PFSK-1 (cell line): ENCODE results near the gene DOCK10.

ENCODE experiments used
- POLR2AphosphoS5 ChIP-seq: IDR thresholded peaks from 2 replicates; pipeline ENCODE4 v1.6.1; 2012; ENCODE audit warnings: low read depth, mild to moderate bottlenecking, control low read depth, low read length, moderate library complexity
- SIN3A ChIP-seq: IDR thresholded peaks from 2 replicates; pipeline ENCODE4 v1.6.1; 2012; ENCODE audit warnings: mild to moderate bottlenecking, low read length, moderate library complexity, borderline replicate concordance; ENCODE audit not compliant: insufficient read depth
- TF ChIP-seq, protein P1 (sequence below), 2 experiments: IDR thresholded peaks; 2 replicates each; pipeline versions ENCODE4 v1.6.1 to v1.8.0; 2011 to 2012; ENCODE audit warnings: low read depth in 2 of 2, low read length in 2 of 2, control low read depth in 1 of 2, inconsistent platforms in 1 of 2, mild to moderate bottlenecking in 1 of 2, moderate library complexity in 1 of 2; ENCODE audit not compliant: insufficient read depth in 1 of 2

DNA sequence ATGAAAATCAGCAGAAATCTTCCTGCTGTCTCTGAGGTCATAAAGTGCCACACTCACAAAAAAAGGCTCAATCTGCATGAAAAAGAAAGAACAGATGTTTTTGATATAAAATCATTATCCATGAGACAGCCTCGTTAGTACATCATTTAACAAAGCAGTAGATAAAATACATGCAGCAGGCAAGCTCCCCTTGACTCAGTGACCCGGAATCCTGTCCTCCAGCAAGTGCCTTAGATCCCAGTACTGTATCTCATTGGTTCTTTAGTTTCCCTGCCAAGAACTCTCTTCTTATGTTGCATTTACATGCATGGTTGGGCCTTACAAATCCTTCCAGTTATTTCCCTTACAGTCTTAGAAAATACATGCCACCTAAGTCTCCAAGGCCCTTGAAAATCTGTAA lies 177.3 kb downstream of the DOCK10 start:
- TF ChIP-seq POLR2AphosphoS5 (no peak), SIN3A (no peak)
- TF ChIP-seq, protein P1, sequence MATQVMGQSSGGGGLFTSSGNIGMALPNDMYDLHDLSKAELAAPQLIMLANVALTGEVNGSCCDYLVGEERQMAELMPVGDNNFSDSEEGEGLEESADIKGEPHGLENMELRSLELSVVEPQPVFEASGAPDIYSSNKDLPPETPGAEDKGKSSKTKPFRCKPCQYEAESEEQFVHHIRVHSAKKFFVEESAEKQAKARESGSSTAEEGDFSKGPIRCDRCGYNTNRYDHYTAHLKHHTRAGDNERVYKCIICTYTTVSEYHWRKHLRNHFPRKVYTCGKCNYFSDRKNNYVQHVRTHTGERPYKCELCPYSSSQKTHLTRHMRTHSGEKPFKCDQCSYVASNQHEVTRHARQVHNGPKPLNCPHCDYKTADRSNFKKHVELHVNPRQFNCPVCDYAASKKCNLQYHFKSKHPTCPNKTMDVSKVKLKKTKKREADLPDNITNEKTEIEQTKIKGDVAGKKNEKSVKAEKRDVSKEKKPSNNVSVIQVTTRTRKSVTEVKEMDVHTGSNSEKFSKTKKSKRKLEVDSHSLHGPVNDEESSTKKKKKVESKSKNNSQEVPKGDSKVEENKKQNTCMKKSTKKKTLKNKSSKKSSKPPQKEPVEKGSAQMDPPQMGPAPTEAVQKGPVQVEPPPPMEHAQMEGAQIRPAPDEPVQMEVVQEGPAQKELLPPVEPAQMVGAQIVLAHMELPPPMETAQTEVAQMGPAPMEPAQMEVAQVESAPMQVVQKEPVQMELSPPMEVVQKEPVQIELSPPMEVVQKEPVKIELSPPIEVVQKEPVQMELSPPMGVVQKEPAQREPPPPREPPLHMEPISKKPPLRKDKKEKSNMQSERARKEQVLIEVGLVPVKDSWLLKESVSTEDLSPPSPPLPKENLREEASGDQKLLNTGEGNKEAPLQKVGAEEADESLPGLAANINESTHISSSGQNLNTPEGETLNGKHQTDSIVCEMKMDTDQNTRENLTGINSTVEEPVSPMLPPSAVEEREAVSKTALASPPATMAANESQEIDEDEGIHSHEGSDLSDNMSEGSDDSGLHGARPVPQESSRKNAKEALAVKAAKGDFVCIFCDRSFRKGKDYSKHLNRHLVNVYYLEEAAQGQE (IDR thresholded peaks at IDR 0.05; ENCODE audit: insufficient read depth in 1 of 2, low read depth in 2 of 2, low read length in 2 of 2) = no peak
